Left ventricle myocardium inferior (tissue), 1 donor: Measurements from ENCODE around the gene DSC2. TPM values are rescaled to one million over a fixed set of nuclear protein-coding genes. Genes with fewer than 3 reads are reported as not detected.
"Not testable (repeated sequence)": the region's sequence is repeated elsewhere in the genome, so short reads cannot be mapped to it uniquely, and the experiment has no call there.

Experiments used
- DNase-seq: peaks from one replicate; pipeline ENCODE4 v3.0.0-alpha.2; 2020
- H3K27ac ChIP-seq: fragments of 200-600 bp; replicated peaks from 2 replicates; pipeline ENCODE4 v1.8.0; 2021
- H3K27me3 ChIP-seq: fragments of 200-600 bp; 2 replicates; pipeline ENCODE4 v1.8.0; 2021; ENCODE audit warnings: low read depth
- H3K36me3 ChIP-seq: fragments of 200-600 bp; 2 replicates; pipeline ENCODE4 v1.8.0; 2021
- H3K4me1 ChIP-seq: fragments of 200-600 bp; 2 replicates; pipeline ENCODE4 v1.8.0; 2021
- H3K4me3 ChIP-seq: fragments of 200-600 bp; 2 replicates; pipeline ENCODE4 v1.8.0; 2021; ENCODE audit warnings: mild to moderate bottlenecking, moderate library complexity
- H3K9me3 ChIP-seq: fragments of 200-600 bp; replicated peaks from 2 replicates; pipeline ENCODE4 v1.8.0; 2021
- intact Hi-C: fragments of 100-400 bp; cut with micrococcal nuclease; formaldehyde crosslinking; loops from one replicate; pipeline ENCODE4 v1.11.0; 2022
- total RNA-seq: library from RNA; stranded (reverse); fragmentation: NEBNext Ultra II Directional; extraction: Animal tissue kit (Norgen Biotek cat#: 25700); gene quantifications from one replicate; pipeline ENCODE4 v1.2.1, GENCODE V29; 2021
- TF ChIP-seq, protein P1 (sequence below): fragments of 200-600 bp; IDR thresholded peaks from 2 replicates; pipeline ENCODE4 v1.8.0; 2021; ENCODE audit warnings: antibody characterized with exemption, mild to moderate bottlenecking, borderline replicate concordance
- donor health status: DM: no; HTN: yes; CAD: no; lungs with severe emphysema.

The DSC2 gene
- total RNA-seq, 1 donor from 2014 or later, result 24.5 TPM

DNA sequence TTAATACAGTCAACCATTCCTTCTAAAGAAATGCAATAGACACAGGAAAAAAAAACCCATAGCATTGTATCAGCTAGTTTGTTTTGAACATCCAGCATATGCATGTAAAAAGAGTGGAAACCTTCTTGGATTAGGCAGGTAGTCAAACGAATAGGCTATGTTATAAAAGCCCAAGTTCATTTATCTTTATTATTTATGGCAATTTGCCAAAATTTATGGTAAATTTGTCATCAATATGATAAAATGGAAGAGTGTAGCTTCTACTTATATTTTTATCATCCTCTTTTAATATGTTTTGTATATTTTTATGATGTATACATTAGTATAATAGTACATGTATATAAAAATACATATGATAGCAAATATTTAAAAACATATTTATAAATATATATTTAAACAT, 36.5 kb upstream of the DSC2 start:
- H3K9me3 ChIP-seq, result no peaks in the 10 kb centered on the region
- H3K27me3 ChIP-seq, result no peaks in the 10 kb centered on the region
- no peak overlapping the region for H3K27ac ChIP-seq
- H3K36me3 ChIP-seq, result no peaks in the 10 kb centered on the region
- intact Hi-C loops, result no loop called here
- DNase-seq, result no peak
- TF ChIP-seq, protein P1, sequence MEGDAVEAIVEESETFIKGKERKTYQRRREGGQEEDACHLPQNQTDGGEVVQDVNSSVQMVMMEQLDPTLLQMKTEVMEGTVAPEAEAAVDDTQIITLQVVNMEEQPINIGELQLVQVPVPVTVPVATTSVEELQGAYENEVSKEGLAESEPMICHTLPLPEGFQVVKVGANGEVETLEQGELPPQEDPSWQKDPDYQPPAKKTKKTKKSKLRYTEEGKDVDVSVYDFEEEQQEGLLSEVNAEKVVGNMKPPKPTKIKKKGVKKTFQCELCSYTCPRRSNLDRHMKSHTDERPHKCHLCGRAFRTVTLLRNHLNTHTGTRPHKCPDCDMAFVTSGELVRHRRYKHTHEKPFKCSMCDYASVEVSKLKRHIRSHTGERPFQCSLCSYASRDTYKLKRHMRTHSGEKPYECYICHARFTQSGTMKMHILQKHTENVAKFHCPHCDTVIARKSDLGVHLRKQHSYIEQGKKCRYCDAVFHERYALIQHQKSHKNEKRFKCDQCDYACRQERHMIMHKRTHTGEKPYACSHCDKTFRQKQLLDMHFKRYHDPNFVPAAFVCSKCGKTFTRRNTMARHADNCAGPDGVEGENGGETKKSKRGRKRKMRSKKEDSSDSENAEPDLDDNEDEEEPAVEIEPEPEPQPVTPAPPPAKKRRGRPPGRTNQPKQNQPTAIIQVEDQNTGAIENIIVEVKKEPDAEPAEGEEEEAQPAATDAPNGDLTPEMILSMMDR, result no peak
- no peaks in the 10 kb centered on the region for H3K4me1 ChIP-seq
- no peak overlapping the region for H3K4me3 ChIP-seq

DNA sequence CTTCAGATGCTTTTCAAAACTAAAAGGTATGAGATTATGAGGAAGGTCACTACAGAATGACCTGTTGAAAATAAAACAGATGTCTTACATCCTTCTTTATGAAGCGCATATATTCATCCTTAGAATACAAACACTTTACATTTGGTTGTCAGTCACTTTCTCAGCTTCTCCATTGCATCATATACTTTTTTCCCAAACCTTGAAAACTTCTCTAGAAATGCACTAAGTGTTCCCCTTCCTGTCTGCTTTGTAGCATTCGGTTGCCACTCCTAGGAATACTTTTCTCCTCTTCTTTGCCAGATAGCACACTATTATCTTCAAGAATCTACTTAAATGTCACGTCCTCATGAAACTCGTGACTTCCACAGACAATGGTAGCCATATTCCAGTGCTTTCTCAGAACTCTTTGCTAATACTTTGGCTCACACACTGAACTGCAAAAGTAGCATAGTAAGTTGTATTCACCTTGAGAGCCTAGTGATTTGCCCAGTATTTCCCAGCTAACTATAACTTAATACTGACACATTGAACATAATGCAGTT, 32.8 kb upstream of the DSC2 start:
- TF ChIP-seq, protein P1, result no peak
- no peaks in the 10 kb centered on the region for H3K9me3 ChIP-seq
- no peaks in the 10 kb centered on the region for H3K36me3 ChIP-seq
- no peaks in the 10 kb centered on the region for H3K27me3 ChIP-seq
- no peak overlapping the region for H3K27ac ChIP-seq
- H3K4me1 ChIP-seq, result no peaks in the 10 kb centered on the region
- DNase-seq, result no peak
- no peak overlapping the region for H3K4me3 ChIP-seq
- intact Hi-C loops, result no loop called here

DNA sequence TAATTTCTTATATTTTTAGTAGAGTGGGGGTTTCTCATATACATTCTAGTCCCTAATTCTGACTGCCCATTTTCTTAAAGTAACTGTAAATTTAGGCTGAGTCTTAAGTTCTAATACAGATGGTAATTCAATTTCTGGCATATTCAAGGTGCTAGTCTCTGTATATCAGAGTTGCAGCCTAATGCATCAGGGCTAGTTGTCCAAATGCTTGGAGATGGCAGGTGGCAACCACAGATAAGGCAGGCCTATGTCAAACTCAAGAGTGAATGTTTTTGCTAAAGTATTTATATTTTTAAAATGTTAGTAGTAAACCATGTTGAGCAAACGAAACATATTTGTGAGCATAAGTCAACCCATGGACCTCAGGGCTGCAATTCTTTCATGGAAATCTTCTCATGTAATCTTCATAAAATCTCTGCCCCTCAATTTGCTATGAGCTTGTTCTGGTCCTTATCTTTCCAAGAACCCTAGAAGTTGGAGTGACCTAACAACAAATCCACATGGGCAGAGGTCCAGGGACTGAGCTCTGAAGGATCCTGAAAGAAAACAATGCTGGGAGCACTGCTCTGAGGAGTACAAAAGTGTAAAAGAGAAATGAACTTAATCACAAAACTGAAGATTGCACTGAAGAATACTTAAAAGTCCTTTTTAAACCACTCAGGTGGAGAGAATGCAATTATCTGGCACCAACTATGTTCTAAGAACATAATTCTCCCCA, 27.3 kb upstream of the DSC2 start:
- TF ChIP-seq, protein P1, result no peak
- Histone ChIP-seq H3K4me3 (no peak overlapping the region), H3K27ac (no peak overlapping the region), H3K9me3 (peaks cover 2% of the 10 kb centered on the region), H3K4me1 (no peaks in the 10 kb centered on the region), H3K36me3 (no peaks in the 10 kb centered on the region), H3K27me3 (no peaks in the 10 kb centered on the region)
- intact Hi-C loops, result no loop called here
- no peak for DNase-seq

DNA sequence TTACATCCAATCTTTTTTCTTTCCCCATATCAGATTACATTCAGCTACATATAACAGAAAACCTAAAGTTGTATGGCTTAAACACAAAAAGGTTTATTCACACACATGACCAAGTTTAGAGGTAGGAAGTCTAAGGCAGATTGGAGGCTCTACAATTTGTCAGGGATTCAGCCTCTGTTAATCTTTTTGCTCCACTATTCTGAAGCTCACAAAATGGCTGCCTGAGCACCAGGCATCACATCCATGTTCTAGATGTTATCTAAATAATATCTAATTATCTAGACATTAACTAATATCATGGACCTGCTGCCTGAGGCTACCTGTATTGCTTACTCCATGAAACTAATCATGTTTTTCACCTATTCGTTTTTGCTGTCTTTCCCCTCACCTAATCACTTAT, 23.7 kb upstream of the DSC2 start:
- Histone ChIP-seq H3K36me3 (no peaks in the 10 kb centered on the region), H3K4me3 (no peak overlapping the region), H3K27me3 (no peaks in the 10 kb centered on the region), H3K9me3 (peaks cover 2% of the 10 kb centered on the region), H3K27ac (no peak overlapping the region), H3K4me1 (no peaks in the 10 kb centered on the region)
- intact Hi-C loops, result no loop called here
- no peak for DNase-seq
- TF ChIP-seq, protein P1, result no peak

DNA sequence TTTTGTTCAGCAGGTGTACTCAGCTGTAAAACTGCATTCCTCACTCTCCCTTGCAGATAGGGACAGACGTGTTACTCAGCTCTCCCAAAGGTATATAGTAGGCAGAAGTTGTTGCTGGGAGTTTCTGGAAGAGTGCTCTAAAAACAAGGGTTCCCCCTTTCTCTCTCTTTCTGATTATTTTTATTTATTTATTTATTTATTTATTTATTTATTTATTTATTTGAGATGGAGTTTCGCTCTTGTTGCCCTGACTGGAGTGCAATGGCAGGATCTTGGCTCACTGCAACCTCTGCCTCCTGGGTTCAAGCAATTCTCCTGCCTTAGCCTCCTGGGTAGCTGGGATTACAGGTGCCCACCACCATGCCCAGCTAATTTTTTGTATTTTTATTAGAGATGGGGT, 20.9 kb upstream of the DSC2 start:
- H3K4me3 ChIP-seq, H3K9me3 ChIP-seq, H3K36me3 ChIP-seq, DNase-seq, H3K4me1 ChIP-seq, H3K27ac ChIP-seq, H3K27me3 ChIP-seq, intact Hi-C loops: not testable (repeated sequence)

DNA sequence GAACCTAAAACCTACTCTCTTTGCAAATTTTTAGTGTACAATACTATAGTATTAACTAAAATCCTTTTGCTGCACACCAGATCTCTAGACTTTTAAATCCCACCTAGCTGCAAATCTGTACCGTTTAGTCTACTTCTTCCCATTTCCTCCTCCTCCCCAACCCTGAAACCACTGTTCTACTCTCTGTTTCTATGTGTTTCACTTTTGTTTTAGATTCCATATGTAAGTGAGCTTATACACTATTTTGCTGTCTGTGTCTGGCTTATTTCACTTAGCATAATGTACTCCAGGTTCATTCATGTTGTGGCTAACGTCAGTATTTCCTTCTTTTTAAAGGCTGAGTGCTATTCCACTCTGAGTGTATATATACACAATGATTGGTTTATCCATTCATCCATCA, 18.4 kb upstream of the DSC2 start:
- Histone ChIP-seq H3K4me1 (no peaks in the 10 kb centered on the region), H3K9me3 (no peaks in the 10 kb centered on the region), H3K27me3 (no peaks in the 10 kb centered on the region), H3K36me3 (no peaks in the 10 kb centered on the region), H3K27ac (no peak overlapping the region), H3K4me3 (no peak overlapping the region)
- DNase-seq, result no peak
- intact Hi-C loops, result no loop called here
- TF ChIP-seq, protein P1, result no peak
